Esophagus squamous epithelium (tissue), 5 donors: ENCODE results near the gene SRRM2. TPM values are rescaled to one million over a fixed set of nuclear protein-coding genes. Genes with fewer than 3 reads are reported as not detected.

Experiments
- DNase-seq: peaks from one replicate; lab custom pipeline; 2025; lab: John Stamatoyannopoulos, UW
- H3K27ac ChIP-seq, 4 donors: fragments of 200-600 bp; sonication (generic); one replicate each; pipeline ENCODE4 v1.5.1; 2016 to 2019; ENCODE audit warnings: mild to moderate bottlenecking in 1 of 4
- H3K27me3 ChIP-seq, 4 donors: fragments of 200-600 bp; sonication (generic); 1 replicate in 3 of 4; 2 replicates in 1 of 4; pipeline versions ENCODE4 v1.5.1 to v1.6.0; 2017 to 2021; ENCODE audit warnings: antibody characterized with exemption in 1 of 4
- H3K36me3 ChIP-seq, 3 donors: fragments of 200-600 bp; sonication (generic); one replicate each; pipeline ENCODE4 v1.5.1; 2016 to 2019
- H3K4me1 ChIP-seq, 3 donors: fragments of 200-600 bp; sonication (generic); one replicate each; pipeline ENCODE4 v1.5.1; 2017 to 2019
- H3K4me3 ChIP-seq, 4 donors: fragments of 200-600 bp; sonication (generic); 1 replicate in 3 of 4; 2 replicates in 1 of 4; pipeline ENCODE4 v1.5.1; 2016 to 2019; ENCODE audit warnings: mild to moderate bottlenecking in 2 of 4, moderate library complexity in 1 of 4
- H3K9me3 ChIP-seq, 3 donors: fragments of 200-600 bp; sonication (generic); one replicate each; pipeline ENCODE4 v1.5.1; 2016 to 2019
- POLR2A ChIP-seq, 4 donors: fragments of 450-650 bp; IDR thresholded peaks; one replicate each; pipeline ENCODE4 v1.6.1; 2017; ENCODE audit warnings: antibody characterized with exemption in 4 of 4, mild to moderate bottlenecking in 4 of 4, moderate library complexity in 3 of 4
- WGBS, 2 donors: methylation state at CpG; one replicate each; pipeline ENCODE4 v1.1.5; 2018; 5-methylcytosine and 5-hydroxymethylcytosine counted together
- intact Hi-C: fragments of 100-400 bp; cut with DNase I; formaldehyde crosslinking; loops from one replicate; pipeline ENCODE4 v1.15.0; 2022
- total RNA-seq, 4 donors: library from RNA; depleted of rRNA; stranded (reverse); fragments of >200 nt; gene quantifications; one replicate each; pipeline ENCODE4 v1.1.0, GENCODE V29; 2016
- TF ChIP-seq, protein P1 (sequence below), 6 experiments: fragments of 450-650 bp in 4 of 6; fragments of 200-600 bp in 2 of 6; sonication (generic) in 2 of 6; IDR thresholded peaks; one replicate each; pipeline ENCODE4 v1.5.1; 2016 to 2019; ENCODE audit warnings: antibody characterized with exemption in 6 of 6, mild to moderate bottlenecking in 4 of 6, moderate library complexity in 4 of 6
- donor health status: DM: yes; HTN: yes; CAD: no.

The SRRM2 gene
- total RNA-seq, 4 donors from 2014 or later: 80.7 to 290 (median 233) TPM

DNA sequence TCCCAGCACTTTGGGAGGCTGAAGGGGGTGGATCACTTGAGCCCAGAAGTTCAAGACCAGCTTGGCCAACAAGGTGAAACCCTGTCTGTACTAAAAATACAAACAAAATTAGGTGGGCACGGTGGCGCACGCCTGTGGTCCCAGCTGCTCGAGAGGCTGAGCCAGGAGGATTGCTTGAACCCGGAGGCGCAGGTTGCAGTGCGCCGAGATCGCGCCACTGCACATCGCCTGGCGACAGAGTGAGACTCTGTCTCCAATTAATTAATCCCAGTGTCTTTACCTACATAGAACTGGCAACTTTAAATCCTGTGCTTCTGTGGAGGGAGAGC lies 26.2 kb downstream of the SRRM2 start:
- H3K4me3 ChIP-seq: peak overlapping the region in 3 of 4 donors; percentile 88 to 98 (median 98)
- WGBS, 2 donors: 91 to 100% methylated on average over 2 to 12 of the region's 12 CpGs
- no peak for DNase-seq

DNA sequence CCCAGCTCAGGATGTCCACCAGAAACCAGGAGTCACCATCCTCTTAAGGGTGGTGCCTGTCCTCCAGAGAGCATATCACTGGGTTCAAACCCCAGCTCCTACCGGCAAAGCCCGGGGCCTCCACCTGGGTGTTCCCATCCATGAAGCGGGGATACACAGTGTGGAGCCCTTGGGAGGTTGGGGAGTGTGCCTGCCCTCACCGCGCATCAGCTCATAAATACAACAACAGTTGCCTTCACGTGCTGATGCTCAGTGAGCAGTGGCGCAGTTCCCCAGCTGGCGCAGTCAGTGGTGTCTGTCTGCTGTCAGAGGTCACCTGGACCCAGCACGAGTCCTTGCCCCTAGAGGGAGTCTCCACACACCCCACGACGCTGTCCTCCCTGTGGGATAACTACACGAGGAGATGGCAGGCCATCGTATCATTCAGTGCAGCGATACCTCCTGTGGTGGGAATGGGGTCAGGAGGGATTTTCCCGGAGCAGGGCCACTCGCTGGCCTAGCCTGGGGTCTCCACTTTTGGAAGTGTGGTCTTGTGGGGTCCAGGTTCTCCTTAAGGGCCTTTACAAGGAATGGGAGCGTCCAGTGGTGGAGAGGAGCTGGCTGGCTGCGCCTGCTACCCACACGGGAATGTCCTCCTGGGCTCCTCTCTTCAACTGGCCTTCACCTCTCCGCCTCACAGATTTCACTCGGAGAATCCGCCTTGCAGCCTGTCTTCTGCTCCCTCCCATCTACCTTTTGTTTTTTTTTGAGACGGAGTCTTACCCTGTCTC lies 26.9 kb downstream of the SRRM2 start:
- Histone ChIP-seq H3K4me3 (no peak overlapping the region), H3K4me1 (peaks cover 16 to 44% (median 24%) of the 10 kb centered on the region in 3 donors), H3K27ac (peak overlapping the region in 1 of 4 donors; percentile 100), H3K27me3 (peaks cover 0 to 10% (median 0%) of the 10 kb centered on the region in 4 donors), H3K36me3 (peaks cover 0 to 12% (median 0%) of the 10 kb centered on the region in 3 donors), H3K9me3 (no peaks in the 10 kb centered on the region)
- DNase-seq: no peak
- 92 to 98% methylated on average over 8 to 19 of the region's 23 CpGs for WGBS, 2 donors
- intact Hi-C loops: no loop called here
- TF ChIP-seq POLR2A (IDR thresholded peaks at IDR 0.05): no peak
- TF ChIP-seq, protein P1, sequence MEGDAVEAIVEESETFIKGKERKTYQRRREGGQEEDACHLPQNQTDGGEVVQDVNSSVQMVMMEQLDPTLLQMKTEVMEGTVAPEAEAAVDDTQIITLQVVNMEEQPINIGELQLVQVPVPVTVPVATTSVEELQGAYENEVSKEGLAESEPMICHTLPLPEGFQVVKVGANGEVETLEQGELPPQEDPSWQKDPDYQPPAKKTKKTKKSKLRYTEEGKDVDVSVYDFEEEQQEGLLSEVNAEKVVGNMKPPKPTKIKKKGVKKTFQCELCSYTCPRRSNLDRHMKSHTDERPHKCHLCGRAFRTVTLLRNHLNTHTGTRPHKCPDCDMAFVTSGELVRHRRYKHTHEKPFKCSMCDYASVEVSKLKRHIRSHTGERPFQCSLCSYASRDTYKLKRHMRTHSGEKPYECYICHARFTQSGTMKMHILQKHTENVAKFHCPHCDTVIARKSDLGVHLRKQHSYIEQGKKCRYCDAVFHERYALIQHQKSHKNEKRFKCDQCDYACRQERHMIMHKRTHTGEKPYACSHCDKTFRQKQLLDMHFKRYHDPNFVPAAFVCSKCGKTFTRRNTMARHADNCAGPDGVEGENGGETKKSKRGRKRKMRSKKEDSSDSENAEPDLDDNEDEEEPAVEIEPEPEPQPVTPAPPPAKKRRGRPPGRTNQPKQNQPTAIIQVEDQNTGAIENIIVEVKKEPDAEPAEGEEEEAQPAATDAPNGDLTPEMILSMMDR (IDR thresholded peaks at IDR 0.05): no peak

More for the DNA sequence above, 26.2 kb downstream of the SRRM2 start:
- intact Hi-C loops: no loop called here
- no peak for TF ChIP-seq POLR2A (IDR thresholded peaks at IDR 0.05)
- TF ChIP-seq, protein P1 (IDR thresholded peaks at IDR 0.05): no peak
- Histone ChIP-seq H3K36me3 (peaks cover 0 to 19% (median 0%) of the 10 kb centered on the region in 3 donors), H3K9me3 (no peaks in the 10 kb centered on the region), H3K27ac (peak overlapping the region; percentile 100), H3K27me3 (peaks cover 0 to 6% (median 0%) of the 10 kb centered on the region in 4 donors), H3K4me1 (peaks cover 16 to 52% (median 24%) of the 10 kb centered on the region in 3 donors)

DNA sequence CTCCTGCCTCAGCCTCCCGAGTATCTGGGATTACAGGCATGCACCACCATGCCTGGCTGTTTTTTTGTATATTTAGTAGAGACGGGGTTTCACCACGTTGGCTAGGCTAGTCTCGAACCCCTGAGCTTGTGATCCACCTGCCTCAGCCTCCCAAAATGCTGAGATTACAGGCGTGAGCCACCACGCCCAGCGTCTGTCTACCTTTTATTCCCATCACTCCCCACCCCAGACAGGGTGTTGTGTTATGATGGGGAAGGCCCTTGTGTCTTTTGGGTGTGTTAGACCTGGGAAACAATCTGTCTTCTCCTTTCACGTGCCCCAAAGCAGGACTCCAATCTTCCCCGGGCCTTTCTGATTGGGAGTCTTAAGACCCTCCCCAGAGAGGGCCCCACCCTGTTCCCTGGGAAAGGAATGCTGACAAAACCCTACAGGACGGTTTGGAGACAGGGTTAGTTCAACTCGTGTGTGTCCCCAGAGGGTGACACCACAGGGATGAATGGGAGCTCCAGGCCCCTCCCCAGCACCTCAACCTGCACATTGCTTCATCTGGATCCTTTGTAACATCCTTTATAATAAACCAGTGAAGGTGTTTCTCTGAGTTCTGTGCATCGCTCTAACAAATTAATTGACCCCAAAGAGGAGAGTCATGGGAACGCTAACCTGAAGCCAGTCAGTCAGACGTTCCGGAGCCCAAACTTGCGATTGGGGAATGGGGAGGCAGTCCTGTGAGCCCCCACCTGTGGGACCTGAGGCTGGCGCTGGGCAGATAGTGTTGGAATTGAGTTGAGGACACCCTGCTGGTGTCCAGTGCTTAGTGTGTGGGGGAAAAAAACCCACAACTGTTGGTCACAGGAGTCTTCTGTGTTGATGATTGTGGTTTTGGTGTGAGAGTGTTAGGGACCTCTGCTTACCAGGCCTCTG lies 27.8 kb downstream of the SRRM2 start:
- H3K36me3 ChIP-seq: peaks cover 0 to 2% (median 0%) of the 10 kb centered on the region in 3 donors
- peaks cover 18 to 42% (median 21%) of the 10 kb centered on the region in 3 donors for H3K4me1 ChIP-seq
- WGBS, 2 donors: 56 to 73% methylated on average over 10 to 17 of the region's 17 CpGs
- no peak overlapping the region for H3K27ac ChIP-seq
- no peak for DNase-seq
- H3K4me3 ChIP-seq: no peak overlapping the region
- intact Hi-C loops: no loop called here
- no peaks in the 10 kb centered on the region for H3K9me3 ChIP-seq
- H3K27me3 ChIP-seq: peaks cover 0 to 19% (median 4%) of the 10 kb centered on the region in 4 donors
- TF ChIP-seq, protein P1 (IDR thresholded peaks at IDR 0.05): no peak
- no peak for TF ChIP-seq POLR2A (IDR thresholded peaks at IDR 0.05)

DNA sequence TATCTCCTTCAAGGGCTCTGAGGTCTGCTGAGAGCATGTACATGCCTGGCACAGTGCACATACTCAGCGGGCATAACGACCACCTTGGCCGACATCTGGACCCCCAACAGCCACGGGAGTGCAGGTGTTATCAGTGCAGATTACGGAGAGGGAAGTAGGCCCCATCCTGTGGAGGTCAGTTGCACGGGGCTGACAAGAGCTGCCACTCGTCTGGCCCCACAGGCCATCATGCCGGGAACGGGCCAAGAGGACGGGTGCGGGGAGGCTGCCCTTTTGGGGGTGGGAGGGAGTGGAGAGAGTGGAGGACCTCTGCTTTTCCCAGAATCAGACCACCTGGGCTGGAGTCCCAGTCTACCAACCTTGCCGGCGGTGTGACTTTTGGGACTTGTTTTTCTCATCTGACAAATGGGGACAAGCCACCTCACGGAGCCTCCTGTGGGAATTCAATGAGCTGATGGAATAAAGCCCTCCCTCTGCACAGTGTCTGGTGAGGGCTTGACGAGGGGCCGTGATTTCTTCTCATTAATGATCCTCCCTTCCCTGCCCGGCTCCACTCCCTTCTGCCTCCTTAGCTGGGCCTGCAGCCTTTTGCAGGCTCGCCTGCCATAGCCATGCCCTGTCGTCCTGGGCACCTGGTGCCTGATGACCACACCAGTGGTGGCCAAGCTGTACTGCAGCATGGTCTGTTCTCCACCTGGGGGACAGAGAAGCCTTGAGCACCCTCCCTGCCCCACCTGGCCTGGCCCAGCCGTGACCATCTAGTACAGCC lies 30.3 kb downstream of the SRRM2 start:
- intact Hi-C loops: no loop called here
- H3K4me1 ChIP-seq: peaks cover 12 to 41% (median 15%) of the 10 kb centered on the region in 3 donors
- 76 to 79% methylated on average over 13 to 14 of the region's 20 CpGs for WGBS, 2 donors
- peaks cover 11 to 44% (median 17%) of the 10 kb centered on the region in 4 donors for H3K27me3 ChIP-seq
- no peak for DNase-seq
- no peaks in the 10 kb centered on the region for H3K36me3 ChIP-seq
- TF ChIP-seq, protein P1 (IDR thresholded peaks at IDR 0.05): no peak
- no peak for TF ChIP-seq POLR2A (IDR thresholded peaks at IDR 0.05)
- no peak overlapping the region for H3K4me3 ChIP-seq
- H3K9me3 ChIP-seq: no peaks in the 10 kb centered on the region
- H3K27ac ChIP-seq: no peak overlapping the region
